GM21723 (cell line): ENCODE measurements around the gene PRRT1.
"Not testable (repeated sequence)": the region's sequence is repeated elsewhere in the genome, so short reads cannot be mapped to it uniquely, and the experiment has no call there.

Experiments used
- ATAC-seq: cut with Tn5 transposase; IDR thresholded peaks from one replicate; pipeline ENCODE4 v1.9.1; 2021; ENCODE audit warnings: mild to moderate bottlenecking, moderate library complexity; ENCODE audit not compliant: unreplicated experiment

The PRRT1 gene

GRCh38 chr6:32151863-32152768 is at the start of gene PRRT1:
TSS of gene PRRT1 (minus strand) at chr6:32151939. CDS start at chr6:32151827, 112 bp downstream.
- no peak for ATAC-seq

GRCh38 chr6:32200711-32201475 is 49.2 kb upstream of the PRRT1 start:
- no peak for ATAC-seq

- ATAC-seq = no peak
These were observed 47.1 kb upstream of the PRRT1 start for GRCh38 chr6:32198866-32199265.

GRCh38 chr6:32198345-32198696 is 46.6 kb upstream of the PRRT1 start:
- ATAC-seq = no peak

- no peak for ATAC-seq
These were observed 45.2 kb upstream of the PRRT1 start for GRCh38 chr6:32196682-32197616.

GRCh38 chr6:32195902-32196681 is 44.4 kb upstream of the PRRT1 start:
- peak; percentile 75 for ATAC-seq

- peak; percentile 74 for ATAC-seq
These were observed 43.8 kb upstream of the PRRT1 start for GRCh38 chr6:32195652-32195901.

- ATAC-seq = no peak
These were observed 43.3 kb upstream of the PRRT1 start for GRCh38 chr6:32194825-32195651.

- ATAC-seq = no peak
These were observed 42.6 kb upstream of the PRRT1 start for GRCh38 chr6:32194388-32194787.

- ATAC-seq = not testable (repeated sequence)
These were observed 41.4 kb upstream of the PRRT1 start for GRCh38 chr6:32193096-32193495.

- ATAC-seq = no peak
These were observed 40.9 kb upstream of the PRRT1 start, which contains the start of gene GPSM3 for GRCh38 chr6:32192608-32193039. TSS of gene GPSM3 (minus strand) at chr6:32192643. CDS start at chr6:32192513, 130 bp downstream.

- no peak for ATAC-seq
These were observed 40.2 kb upstream of the PRRT1 start for GRCh38 chr6:32191696-32192607.

GRCh38 chr6:32190911-32191677 is 39.4 kb upstream of the PRRT1 start:
- no peak for ATAC-seq

- ATAC-seq = peak; percentile 55
These were observed 38.5 kb upstream of the PRRT1 start, which contains the start of gene PBX2 for GRCh38 chr6:32190054-32190851. TSS of gene PBX2 (minus strand) at chr6:32190202. CDS start at chr6:32189915, 287 bp downstream.

GRCh38 chr6:32189742-32190053 is 38.0 kb upstream of the PRRT1 start:
- no peak for ATAC-seq

- ATAC-seq = no peak
These were observed 37.5 kb upstream of the PRRT1 start for GRCh38 chr6:32189069-32189741.
